ENCODE results near the gene LAMC1. TPM values are rescaled to one million over a fixed set of nuclear protein-coding genes. Genes with fewer than 3 reads are reported as not detected.
"Not testable (repeated sequence)": the region's sequence is repeated elsewhere in the genome, so short reads cannot be mapped to it uniquely, and the experiment has no call there.

Gene LAMC1
- total RNA-seq, 1 experiment from 2014 or later: 113 TPM

GRCh38 chr1:183149273-183149672 is 126.1 kb downstream of the LAMC1 start:
- H3K36me3 ChIP-seq (ENCODE audit: control insufficient read depth, insufficient read depth, low read length): no peaks in the 10 kb centered on the region
- H3K4me1 ChIP-seq (ENCODE audit: control insufficient read depth, insufficient read depth, low read length): no peaks in the 10 kb centered on the region
- no peak overlapping the region for H3K4me3 ChIP-seq (ENCODE audit: low read depth in 2 of 2, low read length in 2 of 2)
- H3K27me3 ChIP-seq (ENCODE audit: control insufficient read depth, insufficient read depth, low read length): no peaks in the 10 kb centered on the region
- DNase-seq (ENCODE audit: low read depth, low spot score) (no peak), ATAC-seq (no peak)
- TF ChIP-seq TCF7L2 (IDR thresholded peaks at IDR 0.05; ENCODE audit: low read depth, low read length) (no peak), POLR2AphosphoS5 (IDR thresholded peaks at IDR 0.05; ENCODE audit: low read depth, low read length) (no peak), SIN3A (IDR thresholded peaks at IDR 0.05; ENCODE audit: borderline replicate concordance, insufficient read depth, low read depth, low read length) (no peak), CTCF (IDR thresholded peaks at IDR 0.05) (no peak)
- TF ChIP-seq, protein P1, sequence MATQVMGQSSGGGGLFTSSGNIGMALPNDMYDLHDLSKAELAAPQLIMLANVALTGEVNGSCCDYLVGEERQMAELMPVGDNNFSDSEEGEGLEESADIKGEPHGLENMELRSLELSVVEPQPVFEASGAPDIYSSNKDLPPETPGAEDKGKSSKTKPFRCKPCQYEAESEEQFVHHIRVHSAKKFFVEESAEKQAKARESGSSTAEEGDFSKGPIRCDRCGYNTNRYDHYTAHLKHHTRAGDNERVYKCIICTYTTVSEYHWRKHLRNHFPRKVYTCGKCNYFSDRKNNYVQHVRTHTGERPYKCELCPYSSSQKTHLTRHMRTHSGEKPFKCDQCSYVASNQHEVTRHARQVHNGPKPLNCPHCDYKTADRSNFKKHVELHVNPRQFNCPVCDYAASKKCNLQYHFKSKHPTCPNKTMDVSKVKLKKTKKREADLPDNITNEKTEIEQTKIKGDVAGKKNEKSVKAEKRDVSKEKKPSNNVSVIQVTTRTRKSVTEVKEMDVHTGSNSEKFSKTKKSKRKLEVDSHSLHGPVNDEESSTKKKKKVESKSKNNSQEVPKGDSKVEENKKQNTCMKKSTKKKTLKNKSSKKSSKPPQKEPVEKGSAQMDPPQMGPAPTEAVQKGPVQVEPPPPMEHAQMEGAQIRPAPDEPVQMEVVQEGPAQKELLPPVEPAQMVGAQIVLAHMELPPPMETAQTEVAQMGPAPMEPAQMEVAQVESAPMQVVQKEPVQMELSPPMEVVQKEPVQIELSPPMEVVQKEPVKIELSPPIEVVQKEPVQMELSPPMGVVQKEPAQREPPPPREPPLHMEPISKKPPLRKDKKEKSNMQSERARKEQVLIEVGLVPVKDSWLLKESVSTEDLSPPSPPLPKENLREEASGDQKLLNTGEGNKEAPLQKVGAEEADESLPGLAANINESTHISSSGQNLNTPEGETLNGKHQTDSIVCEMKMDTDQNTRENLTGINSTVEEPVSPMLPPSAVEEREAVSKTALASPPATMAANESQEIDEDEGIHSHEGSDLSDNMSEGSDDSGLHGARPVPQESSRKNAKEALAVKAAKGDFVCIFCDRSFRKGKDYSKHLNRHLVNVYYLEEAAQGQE (IDR thresholded peaks at IDR 0.05; ENCODE audit: insufficient read depth in 1 of 2, low read depth in 2 of 2, low read length in 1 of 2): no peak
- H3K9me3 ChIP-seq (ENCODE audit: control insufficient read depth, insufficient read depth, low read depth, low read length): no peaks in the 10 kb centered on the region
- ChIA-PET CTCF (no interaction called here), POLR2A (no interaction called here)
- in situ Hi-C loops (cut with HindIII; ENCODE audit: low pct_unique_long_range_greater_than_20kb, low sequenced_read_pairs): no loop called here
- no peak overlapping the region for H3K27ac ChIP-seq (ENCODE audit: low read length)
- no TSS peak for BruUV-seq (replicated peaks)
- intact Hi-C loops (cut with micrococcal nuclease; ENCODE audit: unreplicated experiment): no loop called here

DNA sequence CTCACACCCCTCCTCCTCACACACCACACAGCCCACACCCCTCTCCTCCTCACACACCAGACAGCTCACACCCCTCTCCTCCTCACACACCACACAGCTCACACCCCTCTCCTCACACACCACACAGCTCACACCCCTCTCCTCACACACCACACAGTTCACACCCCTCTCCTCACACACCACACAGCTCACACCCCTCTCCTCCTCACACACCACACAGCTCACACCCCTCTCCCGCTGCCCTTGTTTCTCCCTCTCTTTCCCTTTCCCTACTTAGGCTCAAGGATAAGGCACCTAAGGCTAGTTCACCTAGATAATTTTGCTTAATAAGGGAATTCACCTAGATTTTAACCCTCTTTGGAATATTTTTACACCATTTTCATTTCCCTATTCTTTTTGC is 126.8 kb downstream of the LAMC1 start:
- CTCF ChIA-PET: not testable (repeated sequence)

DNA sequence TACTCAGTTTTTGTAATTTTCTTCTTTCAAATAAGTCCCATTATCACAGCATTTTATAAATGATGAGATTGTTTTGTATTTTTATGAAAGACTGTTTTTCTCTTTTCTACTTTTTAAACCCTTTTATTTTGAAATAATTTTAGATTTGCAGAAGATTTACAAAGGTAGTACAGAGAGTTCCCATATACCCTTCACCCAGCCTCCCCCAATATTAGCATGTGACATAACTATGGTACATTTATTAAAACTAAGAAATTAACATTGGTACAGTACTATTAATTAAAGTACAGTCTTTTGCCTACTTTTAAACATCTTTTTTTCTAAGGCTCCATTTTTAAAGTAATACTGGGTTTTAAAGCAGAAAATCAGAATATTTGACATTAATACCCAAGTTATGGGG is 127.2 kb downstream of the LAMC1 start:
- in situ Hi-C loops (cut with HindIII; ENCODE audit: low pct_unique_long_range_greater_than_20kb, low sequenced_read_pairs): no loop called here
- no TSS peak for BruUV-seq (replicated peaks)
- DNase-seq (ENCODE audit: low read depth, low spot score): no peak
- H3K9me3 ChIP-seq (ENCODE audit: control insufficient read depth, insufficient read depth, low read depth, low read length): no peaks in the 10 kb centered on the region
- intact Hi-C loops (cut with micrococcal nuclease; ENCODE audit: unreplicated experiment): no loop called here
- TF ChIP-seq SIN3A (IDR thresholded peaks at IDR 0.05; ENCODE audit: borderline replicate concordance, insufficient read depth, low read depth, low read length) (no peak), CTCF (IDR thresholded peaks at IDR 0.05) (no peak), POLR2AphosphoS5 (IDR thresholded peaks at IDR 0.05; ENCODE audit: low read depth, low read length) (no peak), TCF7L2 (IDR thresholded peaks at IDR 0.05; ENCODE audit: low read depth, low read length) (no peak)
- TF ChIP-seq, protein P1 (IDR thresholded peaks at IDR 0.05; ENCODE audit: insufficient read depth in 1 of 2, low read depth in 2 of 2, low read length in 1 of 2): no peak
- H3K4me3 ChIP-seq (ENCODE audit: low read depth in 2 of 2, low read length in 2 of 2): no peak overlapping the region
- ChIA-PET POLR2A (no interaction called here), CTCF (no interaction called here)
- ATAC-seq: no peak
- H3K36me3 ChIP-seq (ENCODE audit: control insufficient read depth, insufficient read depth, low read length): no peaks in the 10 kb centered on the region
- H3K27me3 ChIP-seq (ENCODE audit: control insufficient read depth, insufficient read depth, low read length): no peaks in the 10 kb centered on the region
- H3K27ac ChIP-seq (ENCODE audit: low read length): no peak overlapping the region
- no peaks in the 10 kb centered on the region for H3K4me1 ChIP-seq (ENCODE audit: control insufficient read depth, insufficient read depth, low read length)

More for the DNA sequence above, 126.8 kb downstream of the LAMC1 start:
- H3K27me3 ChIP-seq (ENCODE audit: control insufficient read depth, insufficient read depth, low read length); H3K36me3 ChIP-seq (ENCODE audit: control insufficient read depth, insufficient read depth, low read length); BruUV-seq (replicated peaks); DNase-seq (ENCODE audit: low read depth, low spot score); ATAC-seq; H3K4me1 ChIP-seq (ENCODE audit: control insufficient read depth, insufficient read depth, low read length); H3K9me3 ChIP-seq (ENCODE audit: control insufficient read depth, insufficient read depth, low read depth, low read length); H3K4me3 ChIP-seq (ENCODE audit: low read depth in 2 of 2, low read length in 2 of 2); POLR2A ChIA-PET; in situ Hi-C loops (cut with HindIII; ENCODE audit: low pct_unique_long_range_greater_than_20kb, low sequenced_read_pairs); intact Hi-C loops (cut with micrococcal nuclease; ENCODE audit: unreplicated experiment); H3K27ac ChIP-seq (ENCODE audit: low read length): not testable (repeated sequence)

Data from Panc1 (cell line).